Tibial nerve (tissue), 4 donors: ENCODE measurements around the gene TBC1D3I.

Source experiments
- EP300 ChIP-seq, 2 donors: sonication (generic); formaldehyde crosslinking; IDR thresholded peaks; one replicate each; pipeline ENCODE4 v1.6.1; 2017; ENCODE audit warnings: antibody characterized with exemption in 2 of 2, mild to moderate bottlenecking in 1 of 2
- POLR2A ChIP-seq, 2 donors: fragments of 450-650 bp; IDR thresholded peaks; one replicate each; pipeline ENCODE4 v1.6.1; 2017; ENCODE audit warnings: antibody characterized with exemption in 2 of 2, mild to moderate bottlenecking in 2 of 2, moderate library complexity in 2 of 2
- TF ChIP-seq, protein P1 (sequence below), 5 experiments: fragments of 200-600 bp in 3 of 5; fragments of 450-650 bp in 2 of 5; sonication (generic) in 3 of 5; IDR thresholded peaks; one replicate each; pipeline ENCODE4 v1.5.1; 2016 to 2019; ENCODE audit warnings: antibody characterized with exemption in 5 of 5, mild to moderate bottlenecking in 3 of 5, moderate library complexity in 2 of 5

DNA sequence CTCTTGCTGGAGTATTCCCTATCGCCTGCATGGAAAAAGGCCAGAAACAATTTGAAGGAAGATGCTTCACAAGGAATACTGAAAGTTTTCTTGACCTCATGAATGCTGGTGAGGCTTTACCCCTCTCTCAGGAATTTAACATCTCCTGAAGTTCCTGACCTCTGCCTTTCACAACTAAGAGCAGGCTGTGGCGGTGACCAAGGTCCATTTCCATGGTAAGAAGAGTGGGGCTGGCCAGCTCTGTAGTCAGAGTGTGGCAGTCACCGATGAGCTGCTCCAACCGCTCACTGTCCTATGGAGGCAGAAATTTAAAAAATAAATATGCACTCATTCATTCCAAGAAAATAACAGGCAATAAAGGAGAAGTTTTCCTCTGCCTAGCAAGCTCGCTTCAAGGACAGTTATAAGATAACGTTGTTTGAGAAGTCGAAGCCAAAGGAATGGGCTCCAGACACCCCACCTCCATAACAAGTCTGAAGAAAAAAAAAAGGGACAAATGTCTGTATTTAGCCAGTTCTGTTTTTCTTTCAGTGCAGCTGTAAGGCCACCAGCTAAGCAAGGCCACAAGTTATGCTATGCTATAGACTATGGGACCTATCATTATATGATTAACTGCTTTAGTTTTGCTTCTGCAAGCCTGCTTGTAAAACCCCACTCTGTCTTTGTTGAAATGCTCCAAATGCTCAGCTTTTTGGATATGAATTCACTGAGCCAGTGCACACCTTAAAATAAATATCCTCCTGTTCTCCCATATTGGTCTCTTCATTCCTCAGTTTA lies 59.5 kb downstream of the TBC1D3I start:
- TF ChIP-seq, protein P1, sequence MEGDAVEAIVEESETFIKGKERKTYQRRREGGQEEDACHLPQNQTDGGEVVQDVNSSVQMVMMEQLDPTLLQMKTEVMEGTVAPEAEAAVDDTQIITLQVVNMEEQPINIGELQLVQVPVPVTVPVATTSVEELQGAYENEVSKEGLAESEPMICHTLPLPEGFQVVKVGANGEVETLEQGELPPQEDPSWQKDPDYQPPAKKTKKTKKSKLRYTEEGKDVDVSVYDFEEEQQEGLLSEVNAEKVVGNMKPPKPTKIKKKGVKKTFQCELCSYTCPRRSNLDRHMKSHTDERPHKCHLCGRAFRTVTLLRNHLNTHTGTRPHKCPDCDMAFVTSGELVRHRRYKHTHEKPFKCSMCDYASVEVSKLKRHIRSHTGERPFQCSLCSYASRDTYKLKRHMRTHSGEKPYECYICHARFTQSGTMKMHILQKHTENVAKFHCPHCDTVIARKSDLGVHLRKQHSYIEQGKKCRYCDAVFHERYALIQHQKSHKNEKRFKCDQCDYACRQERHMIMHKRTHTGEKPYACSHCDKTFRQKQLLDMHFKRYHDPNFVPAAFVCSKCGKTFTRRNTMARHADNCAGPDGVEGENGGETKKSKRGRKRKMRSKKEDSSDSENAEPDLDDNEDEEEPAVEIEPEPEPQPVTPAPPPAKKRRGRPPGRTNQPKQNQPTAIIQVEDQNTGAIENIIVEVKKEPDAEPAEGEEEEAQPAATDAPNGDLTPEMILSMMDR (IDR thresholded peaks at IDR 0.05), result no peak
- no peak for TF ChIP-seq EP300 (IDR thresholded peaks at IDR 0.05)
- TF ChIP-seq POLR2A (IDR thresholded peaks at IDR 0.05), result no peak
